GM21447 (cell line): Measurements from ENCODE around the gene ATP1A2.

Experiments
- ATAC-seq: cut with Tn5 transposase; IDR thresholded peaks from one replicate; pipeline ENCODE4 v1.9.1; 2021; ENCODE audit not compliant: unreplicated experiment

The ATP1A2 gene

GRCh38 chr1:160115545-160116282, at the start of gene ATP1A2:
Gene ATP1A2 (plus strand): TSS chr1:160115759. CDS start chr1:160115862, 103 bp downstream.
- ATAC-seq: no peak

DNA sequence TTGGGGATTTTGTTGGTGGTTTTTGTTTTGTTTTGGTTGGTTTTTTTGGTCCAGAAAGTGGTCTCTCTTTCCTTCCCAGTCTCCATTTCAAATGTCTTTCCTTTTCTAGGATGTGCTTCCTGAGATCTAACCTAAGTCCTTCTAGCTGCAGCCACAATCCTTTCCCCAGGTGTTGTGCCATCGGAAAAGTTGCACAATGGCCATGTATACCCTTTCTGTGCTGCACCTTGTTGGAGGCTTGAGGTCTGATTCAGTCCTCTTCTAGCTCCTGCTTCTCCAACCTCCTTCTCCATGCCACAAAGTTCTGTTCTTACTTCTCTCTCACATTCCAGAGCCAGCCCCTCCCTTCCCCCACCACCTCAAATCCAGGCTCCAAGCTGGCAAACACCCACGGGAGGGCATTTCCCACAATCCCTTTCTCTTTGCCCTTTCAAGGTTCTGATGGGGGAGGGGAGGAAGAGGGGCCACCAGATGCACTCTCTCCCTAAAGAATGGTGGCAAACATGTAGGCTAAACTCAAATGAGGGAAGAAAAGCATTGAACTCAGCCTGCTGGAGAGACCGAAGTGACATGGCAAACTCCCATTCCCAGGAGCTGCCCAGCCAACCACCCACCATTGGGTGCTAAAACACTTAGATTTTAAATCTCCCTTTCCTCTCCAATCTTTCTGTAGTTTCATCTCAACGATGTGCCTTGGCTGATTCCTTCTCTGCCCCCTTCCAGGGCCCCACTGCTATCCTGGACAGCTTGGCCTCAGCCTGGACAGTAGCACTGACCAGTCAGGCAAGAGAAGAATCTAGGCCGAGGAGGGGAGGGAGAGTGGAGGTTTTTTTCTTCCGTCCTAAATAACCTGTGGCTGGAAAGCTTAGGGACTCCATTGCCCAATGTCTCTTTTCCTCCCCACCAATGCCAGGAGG, 48.5 kb upstream of the ATP1A2 start:
- ATAC-seq: no peak

DNA sequence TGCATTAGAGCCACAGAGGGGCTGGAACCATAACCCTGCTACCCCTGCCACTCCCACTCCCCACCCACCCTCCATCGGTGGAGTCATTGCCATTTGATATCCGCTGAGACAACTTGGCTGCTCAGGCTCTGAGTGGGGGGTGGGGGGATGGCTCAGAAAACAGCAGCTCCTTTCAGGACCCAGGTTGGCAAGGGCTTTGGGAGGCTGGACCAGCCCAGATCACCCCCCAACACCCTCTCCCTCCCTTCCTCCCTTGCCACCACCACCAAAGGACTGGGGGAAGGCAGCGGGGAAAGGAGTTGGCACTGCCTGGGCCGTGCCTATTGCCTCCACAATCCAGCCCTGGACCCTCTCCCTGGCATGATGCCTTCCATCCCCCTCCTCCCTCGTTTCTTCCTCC, 47.3 kb upstream of the ATP1A2 start:
- no peak for ATAC-seq

GRCh38 chr1:160069460-160070231, 45.9 kb upstream of the ATP1A2 start, which contains the start of gene KCNJ10:
Gene KCNJ10 (minus strand): TSS chr1:160070160. CDS start chr1:160042532, 27,628 bp downstream.
- ATAC-seq: no peak

DNA sequence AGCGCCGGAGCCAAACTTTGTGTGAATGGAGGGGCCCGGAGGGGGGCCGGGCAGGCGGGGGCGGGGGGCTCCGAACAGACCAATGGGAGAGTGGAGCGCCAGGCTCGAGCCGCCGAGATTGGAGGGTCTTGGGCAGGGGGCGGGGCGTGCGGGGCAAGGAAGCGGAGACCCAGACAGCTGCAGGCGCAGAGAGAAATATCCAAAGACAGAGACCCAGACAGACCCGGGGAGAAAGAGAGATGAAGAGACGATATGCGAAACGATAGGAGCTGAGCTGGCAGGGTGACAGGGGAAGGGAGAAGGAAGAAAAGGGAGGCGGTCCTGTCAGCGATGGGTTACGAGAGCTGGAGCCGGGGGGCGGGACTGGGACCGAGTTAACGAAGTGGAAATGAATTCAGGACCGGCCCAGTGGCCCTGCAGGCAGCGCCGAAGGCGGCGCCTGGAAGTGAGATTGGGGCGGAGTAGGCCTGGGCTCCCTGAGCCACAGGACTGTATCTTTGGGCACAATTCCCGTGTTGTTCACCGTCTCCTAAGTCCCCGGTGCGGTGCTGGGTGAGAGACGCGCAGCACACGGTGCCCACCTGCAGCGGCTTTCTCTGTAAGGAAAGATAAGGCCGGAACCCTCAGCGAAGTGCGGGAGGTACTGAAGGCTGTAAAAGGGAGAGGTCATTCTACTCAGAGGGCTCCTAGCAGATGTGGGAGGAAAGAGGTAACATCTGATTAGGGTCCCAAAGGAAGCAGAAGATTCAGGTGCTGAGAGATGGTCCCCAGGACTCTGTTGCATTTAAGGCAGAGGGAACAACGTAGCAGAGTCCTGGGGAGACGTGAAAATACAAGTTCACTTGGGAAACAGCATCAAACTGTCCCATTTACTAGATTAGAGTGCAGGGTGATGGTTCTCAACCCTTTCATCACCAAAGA, 45.1 kb upstream of the ATP1A2 start:
- no peak for ATAC-seq

DNA sequence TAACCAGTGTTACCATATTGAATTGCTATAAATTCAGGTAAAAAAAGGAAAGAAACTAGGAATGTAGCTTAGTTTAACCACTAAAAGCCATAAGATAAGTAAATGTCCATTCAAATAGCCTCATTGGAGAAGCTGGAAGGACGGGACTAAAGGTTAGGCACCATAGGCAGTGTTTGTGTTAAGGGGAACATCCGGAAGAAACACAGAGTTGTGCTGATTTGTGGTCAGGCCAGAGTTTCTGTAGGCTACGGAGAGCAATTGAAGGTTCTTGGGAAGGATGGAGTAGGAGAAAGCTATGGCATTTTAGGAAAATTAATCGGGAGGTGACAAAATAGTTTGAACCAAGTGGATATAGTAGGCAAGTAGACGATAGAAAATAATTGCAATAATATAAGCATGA, 44.3 kb upstream of the ATP1A2 start:
- no peak for ATAC-seq

GRCh38 chr1:160074865-160075264, 40.7 kb upstream of the ATP1A2 start:
- ATAC-seq: no peak

DNA sequence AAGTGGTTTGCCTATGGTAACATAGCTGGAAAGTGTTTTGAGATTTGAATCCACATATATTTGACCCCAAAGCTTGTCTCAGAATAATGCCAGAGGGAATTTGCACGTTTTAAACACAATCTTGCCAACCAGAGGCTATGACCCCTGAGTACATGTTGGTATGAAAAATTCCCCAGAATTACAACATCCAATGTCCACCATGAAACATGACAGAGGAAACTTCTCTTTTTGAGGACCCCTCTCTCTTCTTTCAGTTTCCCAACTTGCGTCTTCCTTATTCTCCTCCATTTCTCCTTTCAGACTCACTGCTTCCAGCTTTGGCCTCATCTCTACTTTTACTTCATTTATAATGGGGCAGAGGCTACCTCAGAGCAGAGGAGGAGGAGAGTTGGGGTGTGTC, 39.7 kb upstream of the ATP1A2 start:
- ATAC-seq: no peak

DNA sequence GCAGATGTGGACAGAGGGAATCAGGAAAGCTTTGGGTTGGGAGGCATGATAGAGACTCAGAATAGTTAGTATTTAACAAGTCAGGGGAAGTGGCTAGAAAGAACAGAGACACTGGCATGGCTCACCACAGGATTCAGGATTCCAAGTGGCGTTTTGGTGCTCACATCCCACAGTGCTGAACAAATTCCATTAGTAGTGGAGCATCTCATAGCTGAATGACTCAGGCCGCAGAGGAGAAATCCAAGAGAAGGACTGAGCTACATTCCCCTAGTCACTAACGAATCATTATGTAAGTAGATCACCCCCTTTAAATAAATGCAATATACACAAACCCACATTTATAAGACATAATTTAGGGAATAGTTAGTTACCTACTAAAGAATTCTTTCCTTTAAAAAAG, 39.3 kb upstream of the ATP1A2 start:
- no peak for ATAC-seq

GRCh38 chr1:160077486-160077885, 38.1 kb upstream of the ATP1A2 start:
- no peak for ATAC-seq

DNA sequence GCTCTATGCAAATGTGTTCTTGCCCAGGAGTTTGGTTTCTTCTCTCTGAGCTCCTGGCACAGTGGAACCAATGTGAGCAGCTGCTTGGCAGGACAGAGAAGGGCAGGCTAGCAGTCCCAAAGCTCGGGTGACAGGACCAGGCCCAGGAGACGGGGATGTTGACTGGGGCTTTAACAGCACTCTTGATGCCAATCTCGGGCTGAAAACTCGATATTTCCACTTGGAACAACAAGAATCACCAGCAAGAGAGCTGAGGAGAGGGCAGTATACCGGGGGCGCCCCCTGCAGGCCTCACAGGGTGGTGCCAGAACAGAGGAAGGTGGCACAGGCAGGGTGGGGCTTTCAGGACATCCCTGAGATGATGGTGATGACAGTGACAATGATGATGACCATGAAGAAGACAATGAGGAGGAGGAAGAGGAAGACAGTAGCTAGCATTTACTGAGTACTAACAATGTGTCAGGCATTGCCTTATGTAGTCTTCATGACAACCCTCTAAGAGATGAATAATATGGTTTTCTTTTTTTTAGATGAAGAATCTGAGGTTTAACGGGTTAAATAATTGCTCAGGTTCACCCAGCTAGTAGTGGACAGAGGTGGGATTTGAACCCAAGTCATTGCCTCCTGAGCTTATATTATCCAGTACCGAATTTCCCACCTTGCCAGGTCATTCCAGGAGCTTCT, 36.9 kb upstream of the ATP1A2 start:
- ATAC-seq: no peak

- ATAC-seq: no peak
Observed at GRCh38 chr1:160079448-160079847, 36.1 kb upstream of the ATP1A2 start.

DNA sequence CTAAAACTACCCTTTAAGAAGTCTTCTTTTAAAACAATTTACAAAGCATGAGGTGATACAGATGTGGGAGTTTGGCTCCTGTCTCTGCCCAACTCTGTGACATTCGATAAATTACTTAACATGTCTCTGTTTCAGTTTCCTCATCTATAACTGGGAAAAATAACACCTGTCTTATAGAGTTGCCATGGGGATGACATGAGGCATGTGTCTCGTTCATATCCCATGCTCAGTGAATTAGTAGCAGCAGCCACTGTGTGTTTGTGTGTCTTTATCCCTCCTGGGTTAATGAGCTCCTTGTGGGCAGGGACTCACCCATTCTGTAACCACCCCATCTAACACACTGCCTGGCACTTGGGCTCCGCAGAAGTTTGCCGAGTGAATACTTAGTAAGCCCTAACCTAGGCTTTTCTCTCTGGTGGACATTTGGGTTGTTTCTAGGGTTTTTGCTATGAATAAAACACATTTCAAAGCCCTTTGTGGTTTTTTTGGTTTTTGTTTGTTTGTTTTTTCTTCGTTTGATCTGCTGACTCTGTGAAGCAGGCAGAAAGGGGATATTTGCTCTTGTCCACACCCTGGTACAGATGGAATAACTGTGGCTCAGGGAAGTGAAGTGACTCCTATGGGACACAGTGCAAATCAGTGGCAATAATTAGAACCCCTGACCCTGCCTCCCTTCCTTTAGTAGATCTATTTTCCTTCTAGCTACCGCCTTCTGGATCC, 35.0 kb upstream of the ATP1A2 start:
- no peak for ATAC-seq

DNA sequence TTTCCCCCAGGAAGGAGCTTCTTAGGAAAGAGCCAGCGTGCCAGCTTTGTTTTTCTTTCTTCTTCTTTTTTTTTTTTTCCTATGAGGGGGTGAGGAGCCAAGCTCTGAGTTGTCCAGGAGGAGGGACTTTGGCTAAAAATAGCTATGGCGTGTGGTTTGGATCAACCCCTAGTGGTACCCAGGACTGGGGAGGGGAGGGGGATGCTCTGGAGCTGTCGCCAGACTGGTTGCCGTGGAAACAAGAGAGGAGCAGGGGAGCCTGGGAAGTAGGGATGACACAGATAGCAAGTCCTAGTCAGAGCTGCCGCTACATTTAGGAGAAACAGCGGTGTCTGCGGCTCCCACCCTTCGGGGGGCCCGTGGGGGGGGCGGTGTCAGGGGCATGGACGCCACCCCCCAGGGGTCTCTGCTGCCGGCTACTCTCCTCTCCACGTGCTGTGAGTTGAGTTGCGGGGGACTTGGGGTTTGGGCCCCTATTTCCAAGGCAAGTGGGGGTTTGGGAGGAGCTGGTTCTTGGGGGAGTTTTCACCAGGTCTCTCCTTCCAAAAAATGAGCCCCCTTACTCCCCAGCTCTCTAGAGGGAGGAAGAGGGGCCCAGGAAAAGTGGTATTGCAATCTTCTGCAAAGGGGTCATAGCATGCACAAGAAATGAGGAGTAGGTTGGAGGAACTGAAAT, 34.2 kb upstream of the ATP1A2 start, which contains the start of gene KCNJ9:
KCNJ9 (plus strand) TSS at position 278 of the 676 bp plus-strand sequence. CDS start 2,493 bp downstream, outside the sequence.
- no peak for ATAC-seq

DNA sequence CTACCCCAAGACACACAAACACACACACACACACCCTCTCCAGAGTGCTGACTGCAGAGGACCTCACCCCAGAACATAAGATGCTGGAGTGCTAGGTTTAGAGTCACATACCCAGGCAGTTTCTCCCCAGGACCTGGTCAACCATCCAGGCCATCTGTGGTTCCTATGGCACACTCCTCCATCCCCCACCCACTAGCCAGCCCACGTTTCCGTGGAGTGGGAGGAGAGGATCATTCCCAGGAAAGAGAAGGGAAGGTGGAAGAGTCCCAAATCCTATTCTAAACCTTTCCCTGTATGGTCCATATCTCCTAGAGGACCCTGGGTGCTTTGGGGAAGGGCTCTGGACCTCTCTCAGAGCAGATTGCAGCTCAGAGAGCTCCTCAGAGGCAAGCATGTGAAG, 33.1 kb upstream of the ATP1A2 start:
- no peak for ATAC-seq

DNA sequence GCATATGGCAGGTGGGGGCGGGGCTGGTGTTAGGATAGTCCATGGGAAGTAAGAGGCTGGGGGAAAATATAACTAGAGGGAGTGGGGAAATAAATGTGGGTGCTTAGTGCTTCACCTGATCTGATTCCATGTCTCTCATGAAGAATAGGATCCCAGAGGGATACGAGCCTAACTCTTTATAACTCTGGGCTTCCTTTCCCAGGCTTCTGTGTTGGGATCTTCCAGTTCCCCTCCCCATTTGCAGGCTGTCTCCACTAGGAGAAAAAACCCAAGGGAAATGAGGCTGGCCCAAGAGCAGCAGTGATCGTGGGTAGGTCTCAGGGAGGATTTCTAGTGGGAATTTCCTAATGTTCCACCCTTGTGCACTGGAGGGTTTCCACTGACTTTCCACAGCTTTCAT, 32.6 kb upstream of the ATP1A2 start:
- ATAC-seq: no peak

DNA sequence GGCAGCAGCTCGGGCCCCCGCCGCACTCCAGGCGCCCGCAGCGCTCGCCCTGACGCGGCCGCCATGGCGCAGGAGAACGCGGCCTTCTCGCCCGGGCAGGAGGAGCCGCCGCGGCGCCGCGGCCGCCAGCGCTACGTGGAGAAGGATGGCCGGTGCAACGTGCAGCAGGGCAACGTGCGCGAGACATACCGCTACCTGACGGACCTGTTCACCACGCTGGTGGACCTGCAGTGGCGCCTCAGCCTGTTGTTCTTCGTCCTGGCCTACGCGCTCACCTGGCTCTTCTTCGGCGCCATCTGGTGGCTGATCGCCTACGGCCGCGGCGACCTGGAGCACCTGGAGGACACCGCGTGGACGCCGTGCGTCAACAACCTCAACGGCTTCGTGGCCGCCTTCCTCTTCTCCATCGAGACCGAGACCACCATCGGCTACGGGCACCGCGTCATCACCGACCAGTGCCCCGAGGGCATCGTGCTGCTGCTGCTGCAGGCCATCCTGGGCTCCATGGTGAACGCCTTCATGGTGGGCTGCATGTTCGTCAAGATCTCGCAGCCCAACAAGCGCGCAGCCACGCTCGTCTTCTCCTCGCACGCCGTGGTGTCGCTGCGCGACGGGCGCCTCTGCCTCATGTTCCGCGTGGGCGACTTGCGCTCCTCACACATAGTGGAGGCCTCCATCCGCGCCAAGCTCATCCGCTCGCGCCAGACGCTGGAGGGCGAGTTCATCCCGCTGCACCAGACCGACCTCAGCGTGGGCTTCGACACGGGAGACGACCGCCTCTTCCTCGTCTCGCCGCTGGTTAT, 31.4 kb upstream of the ATP1A2 start:
- peak; percentile 55 for ATAC-seq
